Gastroesophageal sphincter (tissue), 3 donors: Measurements from ENCODE around the gene RASA4.
"Not testable (repeated sequence)": the region's sequence is repeated elsewhere in the genome, so short reads cannot be mapped to it uniquely, and the experiment has no call there.

Source experiments
- EP300 ChIP-seq: sonication (generic); formaldehyde crosslinking; IDR thresholded peaks from one replicate; pipeline ENCODE4 v1.6.1; 2017; ENCODE audit warnings: antibody characterized with exemption, mild to moderate bottlenecking
- POLR2A ChIP-seq, 2 donors: fragments of 450-650 bp; IDR thresholded peaks; one replicate each; pipeline ENCODE4 v1.6.1; 2017; ENCODE audit warnings: antibody characterized with exemption in 2 of 2, mild to moderate bottlenecking in 2 of 2, moderate library complexity in 1 of 2
- POLR2AphosphoS5 ChIP-seq: sonication (generic); formaldehyde crosslinking; IDR thresholded peaks from one replicate; pipeline ENCODE4 v1.6.1; 2017; ENCODE audit warnings: antibody characterized with exemption
- TF ChIP-seq, protein P1 (sequence below), 4 experiments: fragments of 200-600 bp in 2 of 4; fragments of 450-650 bp in 2 of 4; sonication (generic) in 1 of 4; IDR thresholded peaks; one replicate each; pipeline ENCODE4 v1.5.1; 2017 to 2019; ENCODE audit warnings: antibody characterized with exemption in 4 of 4, mild to moderate bottlenecking in 2 of 4, moderate library complexity in 2 of 4

DNA sequence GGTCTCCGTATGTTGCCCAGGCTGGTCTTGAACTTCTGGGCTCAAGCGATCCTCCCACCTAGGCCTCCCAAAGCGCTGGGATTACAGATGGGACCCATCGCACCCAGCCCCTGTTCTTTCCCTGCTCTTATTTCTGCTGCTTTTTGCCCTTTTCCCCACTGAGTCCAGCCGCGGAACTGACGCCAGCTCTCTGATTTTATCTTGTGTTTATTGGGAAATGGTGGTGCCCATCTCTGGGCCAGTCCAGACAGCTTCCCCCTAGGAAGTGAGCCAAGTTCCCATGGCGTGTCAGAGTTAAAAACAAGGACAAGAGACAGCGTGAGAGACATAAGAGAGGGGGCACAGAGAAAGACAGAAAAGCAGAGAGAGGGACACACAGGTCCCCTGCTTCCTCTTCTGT, 14.1 kb upstream of the RASA4 start:
- TF ChIP-seq POLR2A (IDR thresholded peaks at IDR 0.05); EP300; POLR2AphosphoS5: not testable (repeated sequence)
- TF ChIP-seq, protein P1, sequence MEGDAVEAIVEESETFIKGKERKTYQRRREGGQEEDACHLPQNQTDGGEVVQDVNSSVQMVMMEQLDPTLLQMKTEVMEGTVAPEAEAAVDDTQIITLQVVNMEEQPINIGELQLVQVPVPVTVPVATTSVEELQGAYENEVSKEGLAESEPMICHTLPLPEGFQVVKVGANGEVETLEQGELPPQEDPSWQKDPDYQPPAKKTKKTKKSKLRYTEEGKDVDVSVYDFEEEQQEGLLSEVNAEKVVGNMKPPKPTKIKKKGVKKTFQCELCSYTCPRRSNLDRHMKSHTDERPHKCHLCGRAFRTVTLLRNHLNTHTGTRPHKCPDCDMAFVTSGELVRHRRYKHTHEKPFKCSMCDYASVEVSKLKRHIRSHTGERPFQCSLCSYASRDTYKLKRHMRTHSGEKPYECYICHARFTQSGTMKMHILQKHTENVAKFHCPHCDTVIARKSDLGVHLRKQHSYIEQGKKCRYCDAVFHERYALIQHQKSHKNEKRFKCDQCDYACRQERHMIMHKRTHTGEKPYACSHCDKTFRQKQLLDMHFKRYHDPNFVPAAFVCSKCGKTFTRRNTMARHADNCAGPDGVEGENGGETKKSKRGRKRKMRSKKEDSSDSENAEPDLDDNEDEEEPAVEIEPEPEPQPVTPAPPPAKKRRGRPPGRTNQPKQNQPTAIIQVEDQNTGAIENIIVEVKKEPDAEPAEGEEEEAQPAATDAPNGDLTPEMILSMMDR (IDR thresholded peaks at IDR 0.05): not testable (repeated sequence)
